Neural cell (in vitro differentiated cells): ENCODE measurements around the gene LBH.

Source experiments
- EZH2 ChIP-seq: fragments of 200-600, 300-800 bp; shearing (Covaris generic), sonication (generic); IDR thresholded peaks from 2 replicates; pipeline ENCODE4 v1.6.1; 2014; ENCODE audit warnings: antibody characterized with exemption, low read length, borderline replicate concordance, mild to moderate bottlenecking; ENCODE audit not compliant: insufficient read depth, poor library complexity, severe bottlenecking
- RAD21 ChIP-seq: fragments of 450-650 bp; conservative IDR thresholded peaks from 2 replicates; pipeline ENCODE4 v1.6.1; 2014; ENCODE audit warnings: antibody characterized with exemption, mild to moderate bottlenecking, moderate library complexity
- TF ChIP-seq, protein P1 (sequence below): fragments of 450-650 bp; IDR thresholded peaks from 2 replicates; pipeline ENCODE4 v1.5.1; 2014; ENCODE audit warnings: antibody characterized with exemption, mild to moderate bottlenecking, moderate library complexity; ENCODE audit not compliant: poor library complexity, severe bottlenecking
- TF ChIP-seq, protein P2 (sequence below): IDR thresholded peaks from 2 replicates; pipeline ENCODE4 v1.6.1; 2012; ENCODE audit warnings: borderline replicate concordance

DNA sequence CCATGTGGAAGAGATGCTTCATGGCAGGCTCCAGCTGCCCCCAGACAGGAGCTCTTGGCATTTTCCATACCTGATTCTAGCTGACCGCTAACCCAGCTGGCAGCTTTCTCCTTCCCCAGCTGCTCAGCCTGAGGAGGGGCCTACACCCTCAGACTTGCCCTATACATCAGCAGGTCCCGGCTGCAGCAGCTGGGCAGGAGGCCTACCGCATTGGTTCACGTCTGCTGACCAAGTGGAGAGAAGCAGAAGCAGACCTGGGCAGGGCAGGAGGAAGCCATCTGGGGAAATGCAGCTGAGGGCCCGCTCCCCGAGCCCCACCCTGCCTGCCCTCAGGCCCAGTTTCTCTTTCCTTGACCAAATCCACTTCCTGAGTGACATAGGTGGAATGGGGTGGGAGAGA lies 50.7 kb downstream of the LBH start:
- TF ChIP-seq, protein P1, sequence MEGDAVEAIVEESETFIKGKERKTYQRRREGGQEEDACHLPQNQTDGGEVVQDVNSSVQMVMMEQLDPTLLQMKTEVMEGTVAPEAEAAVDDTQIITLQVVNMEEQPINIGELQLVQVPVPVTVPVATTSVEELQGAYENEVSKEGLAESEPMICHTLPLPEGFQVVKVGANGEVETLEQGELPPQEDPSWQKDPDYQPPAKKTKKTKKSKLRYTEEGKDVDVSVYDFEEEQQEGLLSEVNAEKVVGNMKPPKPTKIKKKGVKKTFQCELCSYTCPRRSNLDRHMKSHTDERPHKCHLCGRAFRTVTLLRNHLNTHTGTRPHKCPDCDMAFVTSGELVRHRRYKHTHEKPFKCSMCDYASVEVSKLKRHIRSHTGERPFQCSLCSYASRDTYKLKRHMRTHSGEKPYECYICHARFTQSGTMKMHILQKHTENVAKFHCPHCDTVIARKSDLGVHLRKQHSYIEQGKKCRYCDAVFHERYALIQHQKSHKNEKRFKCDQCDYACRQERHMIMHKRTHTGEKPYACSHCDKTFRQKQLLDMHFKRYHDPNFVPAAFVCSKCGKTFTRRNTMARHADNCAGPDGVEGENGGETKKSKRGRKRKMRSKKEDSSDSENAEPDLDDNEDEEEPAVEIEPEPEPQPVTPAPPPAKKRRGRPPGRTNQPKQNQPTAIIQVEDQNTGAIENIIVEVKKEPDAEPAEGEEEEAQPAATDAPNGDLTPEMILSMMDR: no peak
- TF ChIP-seq EZH2: no peak
- TF ChIP-seq, protein P2, sequence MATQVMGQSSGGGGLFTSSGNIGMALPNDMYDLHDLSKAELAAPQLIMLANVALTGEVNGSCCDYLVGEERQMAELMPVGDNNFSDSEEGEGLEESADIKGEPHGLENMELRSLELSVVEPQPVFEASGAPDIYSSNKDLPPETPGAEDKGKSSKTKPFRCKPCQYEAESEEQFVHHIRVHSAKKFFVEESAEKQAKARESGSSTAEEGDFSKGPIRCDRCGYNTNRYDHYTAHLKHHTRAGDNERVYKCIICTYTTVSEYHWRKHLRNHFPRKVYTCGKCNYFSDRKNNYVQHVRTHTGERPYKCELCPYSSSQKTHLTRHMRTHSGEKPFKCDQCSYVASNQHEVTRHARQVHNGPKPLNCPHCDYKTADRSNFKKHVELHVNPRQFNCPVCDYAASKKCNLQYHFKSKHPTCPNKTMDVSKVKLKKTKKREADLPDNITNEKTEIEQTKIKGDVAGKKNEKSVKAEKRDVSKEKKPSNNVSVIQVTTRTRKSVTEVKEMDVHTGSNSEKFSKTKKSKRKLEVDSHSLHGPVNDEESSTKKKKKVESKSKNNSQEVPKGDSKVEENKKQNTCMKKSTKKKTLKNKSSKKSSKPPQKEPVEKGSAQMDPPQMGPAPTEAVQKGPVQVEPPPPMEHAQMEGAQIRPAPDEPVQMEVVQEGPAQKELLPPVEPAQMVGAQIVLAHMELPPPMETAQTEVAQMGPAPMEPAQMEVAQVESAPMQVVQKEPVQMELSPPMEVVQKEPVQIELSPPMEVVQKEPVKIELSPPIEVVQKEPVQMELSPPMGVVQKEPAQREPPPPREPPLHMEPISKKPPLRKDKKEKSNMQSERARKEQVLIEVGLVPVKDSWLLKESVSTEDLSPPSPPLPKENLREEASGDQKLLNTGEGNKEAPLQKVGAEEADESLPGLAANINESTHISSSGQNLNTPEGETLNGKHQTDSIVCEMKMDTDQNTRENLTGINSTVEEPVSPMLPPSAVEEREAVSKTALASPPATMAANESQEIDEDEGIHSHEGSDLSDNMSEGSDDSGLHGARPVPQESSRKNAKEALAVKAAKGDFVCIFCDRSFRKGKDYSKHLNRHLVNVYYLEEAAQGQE: no peak
- TF ChIP-seq RAD21: no peak
